SK-N-SH (cell line): ENCODE measurements around the gene LPP.

ENCODE experiments used
- EP300 ChIP-seq, 2 experiments: IDR thresholded peaks; 2 replicates each; pipeline versions ENCODE4 v1.4.0 to v1.6.1; 2012; ENCODE audit warnings: borderline replicate concordance in 1 of 2, low read depth in 1 of 2, low read length in 1 of 2
- FOXJ3 ChIP-seq: sonication (generic); formaldehyde crosslinking; IDR thresholded peaks from 2 replicates; pipeline ENCODE4 v1.5.1; 2020; ENCODE audit warnings: mild to moderate bottlenecking, missing genetic modification reagents
- MEF2A ChIP-seq: IDR thresholded peaks from 2 replicates; pipeline ENCODE4 v1.4.0; 2012; ENCODE audit warnings: low read depth, borderline replicate concordance
- POLR2AphosphoS5 ChIP-seq: IDR thresholded peaks from 2 replicates; pipeline ENCODE4 v1.6.1; 2012; ENCODE audit warnings: low read depth, low read length
- SIN3A ChIP-seq: IDR thresholded peaks from 2 replicates; pipeline ENCODE4 v1.6.1; 2012; ENCODE audit warnings: low read depth, mild to moderate bottlenecking, low read length, moderate library complexity, borderline replicate concordance
- TEAD4 ChIP-seq: IDR thresholded peaks from 2 replicates; pipeline ENCODE4 v1.4.0; 2012; ENCODE audit warnings: mild to moderate bottlenecking, borderline replicate concordance; ENCODE audit not compliant: insufficient read depth

- no peak for TF ChIP-seq MEF2A
- TF ChIP-seq SIN3A, result no peak
- no peak for TF ChIP-seq POLR2AphosphoS5
- TF ChIP-seq FOXJ3 (CRISPR knock-in tag), result no peak
- no peak for TF ChIP-seq EP300 (IDR thresholded peaks at IDR 0.05; ENCODE audit: borderline replicate concordance in 1 of 2, low read depth in 1 of 2, low read length in 1 of 2)
- TF ChIP-seq TEAD4, result no peak
These were observed 279.7 kb downstream of the LPP start for GRCh38 chr3:188433521-188434150.
